Measurements from ENCODE around the gene ISG20L2.
"Not testable (repeated sequence)": the region's sequence is repeated elsewhere in the genome, so short reads cannot be mapped to it uniquely, and the experiment has no call there.

ISG20L2 gene

DNA sequence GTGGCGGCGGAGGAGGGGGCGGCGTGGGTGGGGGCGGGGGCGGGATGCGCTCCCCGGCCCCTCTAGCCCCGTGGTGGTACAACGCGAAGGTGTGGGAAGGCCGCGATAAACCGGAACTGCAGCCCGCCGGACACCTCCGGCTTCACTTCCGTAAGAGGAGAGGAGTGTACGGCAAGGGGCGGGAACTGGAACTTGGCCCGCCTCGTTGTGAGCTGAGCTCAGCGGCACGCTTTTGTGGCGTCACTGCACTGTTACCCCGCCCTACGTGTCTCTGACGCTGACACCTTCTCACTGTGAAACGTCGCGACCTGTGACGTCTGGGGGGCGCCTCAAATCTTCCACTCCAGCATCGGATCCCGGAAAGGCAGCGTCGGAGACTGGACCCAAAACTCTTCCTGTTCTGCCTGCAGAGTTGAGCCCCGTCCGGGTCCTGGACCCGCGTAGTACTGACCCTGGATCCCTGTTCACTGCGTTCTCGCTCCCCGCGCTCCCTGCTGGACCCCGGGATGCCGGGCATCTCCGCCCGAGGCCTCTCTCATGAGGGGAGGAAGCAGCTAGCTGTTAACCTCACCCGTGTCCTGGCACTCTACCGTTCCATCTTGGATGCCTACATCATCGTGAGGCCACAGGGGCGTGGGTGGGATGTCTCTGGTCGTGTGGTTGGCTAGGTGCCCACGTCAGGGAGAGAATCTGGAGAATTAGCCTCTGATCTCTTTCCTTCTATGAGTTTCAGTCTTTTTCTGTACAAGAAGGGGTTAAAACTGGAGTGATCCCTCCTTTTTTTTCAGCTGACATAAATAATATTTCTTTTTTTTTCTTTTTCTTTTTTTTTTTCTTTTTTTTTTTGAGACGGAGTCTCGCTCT lies at the start of gene ISG20L2:
TSS of gene ISG20L2 (minus strand) at position 168 of the 864 bp plus-strand sequence. CDS start 1,114 bp downstream, outside the sequence.
- DNase-seq (ENCODE audit: low read depth) = peak; percentile 88

DNA sequence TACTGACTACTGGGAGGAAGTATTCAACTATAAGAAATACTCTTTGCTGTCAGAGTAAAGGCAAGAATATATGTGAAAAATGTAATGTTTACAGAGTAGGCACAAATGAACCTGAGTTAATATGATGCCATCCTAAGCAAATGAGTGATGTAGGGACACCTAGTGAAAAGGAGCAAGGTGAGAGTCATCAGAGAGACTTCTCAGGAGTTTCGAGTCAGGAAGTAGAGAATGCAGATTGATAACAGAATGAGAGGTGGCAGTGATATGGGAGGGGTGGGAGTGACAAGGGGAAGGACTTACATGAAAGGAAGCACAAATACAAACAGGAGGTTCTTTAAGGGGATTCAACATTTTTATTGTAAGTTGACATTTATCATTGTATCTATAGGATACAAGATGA lies 49.0 kb upstream of the ISG20L2 start:
- DNase-seq (ENCODE audit: low read depth) = no peak

GRCh38 chr1:156776942-156777341 lies 48.4 kb upstream of the ISG20L2 start:
- no peak for DNase-seq (ENCODE audit: low read depth)

DNA sequence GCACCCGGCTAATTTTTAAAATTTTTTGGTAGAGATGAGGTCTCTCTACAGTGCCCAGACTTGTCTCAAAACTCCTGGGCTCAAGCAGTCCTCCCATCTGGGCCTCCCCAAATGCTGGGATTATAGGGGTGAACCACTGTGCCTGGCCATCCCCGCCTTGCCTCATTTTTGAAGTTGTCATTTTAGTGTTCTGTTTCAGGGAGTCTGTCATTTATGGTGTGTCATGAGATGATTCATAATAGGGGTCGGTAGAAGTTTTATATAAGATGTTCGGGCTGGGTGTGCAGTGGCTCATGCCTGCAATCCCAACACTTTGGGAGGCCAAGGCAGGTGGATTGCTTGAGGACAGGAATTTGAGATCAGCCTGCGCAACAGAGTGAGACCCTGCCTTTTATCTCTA lies 47.2 kb upstream of the ISG20L2 start:
- DNase-seq (ENCODE audit: low read depth) = no peak

DNA sequence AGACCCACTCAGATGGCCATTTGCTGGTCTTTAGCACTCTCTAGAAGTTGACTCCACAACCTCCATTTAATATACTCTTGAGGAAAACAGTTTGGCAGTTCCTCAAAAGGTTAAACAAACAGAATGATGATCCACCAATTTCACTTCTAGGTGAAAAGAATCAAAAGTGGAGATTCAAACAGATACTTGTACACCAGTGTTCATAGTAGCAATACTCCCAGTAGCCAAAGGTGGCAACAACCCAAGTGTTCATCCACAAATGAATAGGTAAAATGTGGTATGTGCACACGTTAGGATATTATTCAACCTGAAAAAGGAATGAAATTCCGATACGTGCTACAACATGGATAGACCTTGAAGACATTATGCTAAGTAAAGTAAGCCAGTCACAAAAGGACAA lies 45.0 kb upstream of the ISG20L2 start:
- no peak for DNase-seq (ENCODE audit: low read depth)

DNA sequence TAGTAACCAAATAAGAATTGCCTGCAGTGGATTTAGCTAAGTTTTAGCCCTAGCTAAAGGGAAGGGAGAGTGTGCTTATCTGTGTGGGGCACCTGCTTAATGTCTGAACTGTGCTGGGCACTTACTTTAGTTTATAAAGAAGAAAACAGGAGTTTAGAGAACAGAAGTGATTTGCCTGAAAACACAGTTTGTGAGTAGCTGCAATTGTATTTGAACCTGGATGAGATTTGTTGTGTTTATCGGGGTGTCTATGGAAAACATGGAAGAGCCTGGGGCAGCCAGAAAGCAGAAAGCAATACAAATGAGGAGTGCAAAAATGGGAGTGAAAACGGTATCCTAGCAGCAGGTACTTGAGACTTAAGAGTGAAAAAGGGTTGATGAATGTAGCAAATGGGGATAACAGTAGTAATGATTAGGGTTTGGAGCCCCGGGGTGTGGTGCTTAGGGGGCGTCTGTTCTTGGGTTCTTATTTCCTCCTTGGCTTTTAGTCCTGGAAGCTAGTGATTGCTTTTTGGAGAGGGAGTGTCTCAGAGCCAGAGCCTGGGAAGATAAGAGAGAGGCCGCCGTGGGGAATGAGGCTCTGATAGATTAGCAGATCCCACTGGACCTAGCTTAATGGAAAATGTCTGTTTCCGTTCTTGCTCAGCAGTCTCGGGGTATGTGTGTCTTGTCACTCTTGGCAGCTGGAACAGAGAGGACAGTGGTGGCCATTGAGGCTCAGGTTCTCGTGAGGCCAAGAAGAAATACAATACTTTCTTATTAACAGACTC lies 44.3 kb upstream of the ISG20L2 start:
- DNase-seq (ENCODE audit: low read depth) = no peak

DNA sequence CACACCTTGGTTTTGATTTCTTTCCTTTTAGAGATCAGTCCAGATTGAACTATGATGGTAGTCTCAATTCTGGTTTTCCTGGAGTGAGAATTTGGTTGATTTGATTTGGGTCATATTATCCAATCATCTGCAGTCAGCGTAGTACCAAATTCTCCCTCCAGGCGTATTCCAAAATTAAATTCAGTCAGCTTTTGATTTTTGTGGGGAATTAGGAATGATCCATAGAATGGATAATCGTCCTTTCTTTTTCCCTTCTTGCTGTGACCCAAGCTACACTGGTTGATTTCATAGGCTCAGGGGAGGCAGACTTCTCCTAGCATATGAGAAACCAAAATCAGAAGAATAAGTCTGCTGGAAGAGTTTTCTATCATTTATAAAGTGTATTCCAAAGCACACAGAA lies 43.7 kb upstream of the ISG20L2 start:
- no peak for DNase-seq (ENCODE audit: low read depth)

DNA sequence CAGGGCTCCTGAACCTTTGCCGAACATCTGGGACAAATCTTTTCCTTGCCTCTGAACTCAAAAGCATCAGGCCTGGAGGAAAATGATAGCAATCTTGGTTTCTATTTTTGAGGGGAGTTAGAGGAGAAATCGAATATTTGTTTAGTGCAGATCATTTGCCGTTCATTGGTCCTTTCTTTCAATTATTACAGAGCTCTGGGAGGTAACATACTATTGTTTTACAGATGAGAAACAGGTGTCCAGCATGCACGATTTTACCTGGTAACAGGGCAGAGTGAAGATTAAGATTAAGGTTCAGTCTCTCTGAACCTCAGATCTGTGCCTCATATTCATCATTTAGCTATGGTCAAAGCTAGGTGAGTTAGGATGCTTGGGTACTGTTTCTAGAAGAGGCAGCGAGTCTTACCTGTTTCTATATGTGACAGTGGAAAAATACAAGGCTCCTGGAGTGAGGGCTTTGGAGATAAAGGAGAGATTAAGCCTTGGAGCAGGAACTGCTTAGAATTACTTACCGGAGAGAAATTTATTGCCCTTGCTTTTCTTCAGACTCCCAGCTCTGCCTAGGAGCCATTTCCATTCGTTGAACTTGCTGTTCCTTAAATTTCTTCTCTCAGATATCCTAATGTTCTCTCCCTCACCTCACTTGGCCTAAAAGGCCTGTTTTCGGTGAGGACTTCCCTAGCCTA lies 40.2 kb upstream of the ISG20L2 start:
- DNase-seq (ENCODE audit: low read depth) = no peak

DNA sequence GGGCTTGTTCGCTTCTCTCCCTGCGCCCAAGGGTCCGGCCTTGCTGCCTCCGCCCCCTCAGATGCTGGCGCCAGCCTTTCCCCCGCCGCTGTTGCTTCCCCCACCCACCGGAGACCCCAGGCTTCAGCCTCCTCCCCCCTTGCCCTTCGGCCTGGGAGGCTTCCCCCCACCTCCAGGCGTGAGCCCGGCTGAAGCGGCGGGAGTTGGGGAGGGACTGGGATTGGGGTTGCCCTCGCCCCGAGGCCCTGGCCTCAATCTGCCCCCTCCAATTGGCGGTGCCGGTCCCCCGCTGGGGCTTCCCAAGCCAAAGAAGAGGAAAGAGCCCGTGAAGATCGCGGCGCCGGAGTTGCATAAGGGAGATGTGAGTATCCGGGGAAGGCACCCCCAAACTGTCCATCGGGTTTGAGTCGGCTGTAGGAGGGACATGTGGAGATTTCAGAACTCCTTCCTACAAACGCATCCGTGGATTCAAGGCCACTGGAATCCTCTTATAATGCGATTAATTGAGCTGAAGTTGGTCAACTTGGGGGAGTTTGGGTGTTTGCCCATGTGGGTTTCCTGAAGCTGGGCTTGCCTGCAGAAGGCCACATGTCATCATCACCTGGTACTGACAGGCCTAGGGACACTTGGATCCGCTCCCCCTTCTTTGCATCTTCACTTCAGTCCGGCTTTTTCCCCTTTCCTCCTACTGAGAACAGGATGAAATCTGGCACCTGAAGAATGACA lies 39.5 kb upstream of the ISG20L2 start:
- DNase-seq (ENCODE audit: low read depth) = no peak

GRCh38 chr1:156767101-156767878 lies 38.7 kb upstream of the ISG20L2 start, which contains the start of gene PRCC:
Gene PRCC (plus strand): TSS chr1:156767535. CDS start chr1:156767772, 237 bp downstream.
- DNase-seq (ENCODE audit: low read depth) = peak; percentile 93

DNA sequence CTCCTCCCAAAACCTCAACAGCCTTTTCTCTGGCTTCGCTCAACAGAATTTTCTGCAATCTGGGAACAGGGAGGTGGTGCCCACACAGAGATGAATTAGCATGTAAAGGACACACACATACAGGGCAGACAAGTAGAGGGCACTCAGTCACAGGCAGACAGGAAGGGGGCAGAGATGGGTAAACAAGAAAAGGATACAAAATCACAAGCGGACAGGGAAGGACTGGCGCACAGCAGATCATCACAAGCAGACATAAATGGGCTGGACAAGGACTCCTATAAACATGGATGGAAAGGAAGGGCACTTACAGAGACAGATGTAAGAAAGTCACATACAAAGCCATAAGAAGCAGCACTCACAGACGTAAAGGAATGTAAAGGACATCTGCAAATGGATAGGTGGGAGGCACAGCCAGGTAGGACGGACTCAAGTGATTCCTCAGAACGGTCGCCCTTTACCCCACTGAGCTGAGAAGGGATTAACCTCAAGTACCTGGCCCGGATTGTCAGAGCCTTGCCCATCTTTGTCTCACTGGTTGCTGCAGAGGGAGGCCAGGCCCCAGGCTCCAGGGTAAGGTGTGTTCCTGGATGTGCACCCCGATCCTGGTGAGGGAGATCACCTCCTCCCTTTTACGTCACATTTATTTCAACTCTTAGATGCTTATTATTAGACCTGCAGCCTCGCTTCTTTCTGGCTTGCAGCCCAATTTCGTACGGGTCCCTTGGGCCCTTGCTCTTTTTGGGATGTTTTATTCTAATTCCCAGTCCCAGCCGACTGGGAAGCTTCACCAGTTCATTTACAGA lies 37.9 kb upstream of the ISG20L2 start:
- DNase-seq (ENCODE audit: low read depth) = no peak

- DNase-seq (ENCODE audit: low read depth) = no peak
Measured at GRCh38 chr1:156765666-156766065, 37.1 kb upstream of the ISG20L2 start.

DNA sequence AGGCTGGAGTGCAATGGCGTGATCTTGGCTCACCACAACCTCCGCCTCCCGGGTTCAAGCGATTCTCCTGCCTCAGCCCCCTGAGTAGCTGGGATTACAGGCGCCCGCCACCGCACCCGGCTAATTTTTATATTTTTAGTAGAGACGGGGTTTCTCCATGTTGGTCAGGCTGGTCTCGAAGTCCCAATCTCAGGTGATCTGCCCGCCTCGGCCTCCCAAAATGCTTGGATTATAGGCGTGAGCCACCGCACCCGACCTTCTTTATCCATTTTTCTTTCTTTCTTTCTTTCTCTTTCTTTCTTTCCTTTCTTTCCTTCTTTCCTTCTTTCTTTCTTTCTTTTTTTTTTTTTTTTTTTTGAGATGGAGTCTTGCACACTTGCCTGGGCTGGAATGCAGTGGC lies 36.6 kb upstream of the ISG20L2 start:
- DNase-seq (ENCODE audit: low read depth) = not testable (repeated sequence)

DNA sequence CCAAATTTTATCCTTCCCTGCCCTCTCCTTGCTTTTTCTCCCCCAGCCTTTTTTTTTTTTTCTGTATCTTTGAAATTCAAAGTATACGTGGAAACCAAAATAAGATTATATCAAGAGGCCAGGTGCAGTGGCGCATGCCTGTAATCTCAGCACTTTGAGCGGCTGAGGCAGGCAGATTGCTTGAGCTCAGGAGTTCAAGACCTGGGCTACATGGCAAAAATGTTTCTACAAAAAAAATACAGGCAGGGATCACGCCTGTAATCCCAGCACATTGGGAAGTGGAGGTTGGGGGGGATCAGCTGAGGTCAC lies 32.2 kb upstream of the ISG20L2 start:
- DNase-seq (ENCODE audit: low read depth) = no peak

DNA sequence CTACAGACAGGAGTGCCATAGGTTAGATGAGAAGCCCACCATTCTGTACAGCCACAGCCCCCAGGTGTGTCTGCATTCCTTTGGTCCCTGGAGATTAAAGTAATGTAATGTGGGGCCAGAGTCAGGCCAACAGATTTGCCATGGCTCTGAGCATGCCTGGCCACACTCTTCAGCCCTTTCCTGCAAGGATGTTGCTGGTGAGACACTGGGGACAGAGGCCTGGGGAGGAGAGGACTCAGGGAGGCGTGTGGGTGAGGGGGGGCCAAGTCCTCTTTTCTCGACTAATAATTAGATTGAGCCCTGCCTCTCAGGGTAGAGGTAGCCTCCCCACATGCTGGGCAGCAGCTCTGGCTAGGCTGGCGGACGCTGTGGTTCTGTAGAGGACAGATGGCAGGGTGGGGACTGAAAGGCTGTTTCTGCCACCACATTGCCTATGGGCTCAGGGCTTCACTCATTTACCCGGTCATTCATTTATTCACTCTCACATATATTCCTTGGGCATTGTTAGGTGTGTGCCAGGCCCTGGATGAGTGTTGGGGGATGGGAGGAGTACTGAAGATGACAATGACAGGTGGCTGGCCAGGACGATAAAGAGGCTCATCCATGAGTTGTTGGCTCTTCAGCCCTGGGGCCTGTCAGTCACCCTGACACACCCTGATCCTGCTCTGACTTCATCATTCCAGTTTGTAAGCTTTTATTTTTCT lies 31.7 kb upstream of the ISG20L2 start:
- DNase-seq (ENCODE audit: low read depth) = no peak

GRCh38 chr1:156757572-156758253 lies 29.1 kb upstream of the ISG20L2 start:
- not testable (repeated sequence) for DNase-seq (ENCODE audit: low read depth)

GRCh38 chr1:156756355-156756754 lies 27.8 kb upstream of the ISG20L2 start:
- DNase-seq (ENCODE audit: low read depth) = no peak

DNA sequence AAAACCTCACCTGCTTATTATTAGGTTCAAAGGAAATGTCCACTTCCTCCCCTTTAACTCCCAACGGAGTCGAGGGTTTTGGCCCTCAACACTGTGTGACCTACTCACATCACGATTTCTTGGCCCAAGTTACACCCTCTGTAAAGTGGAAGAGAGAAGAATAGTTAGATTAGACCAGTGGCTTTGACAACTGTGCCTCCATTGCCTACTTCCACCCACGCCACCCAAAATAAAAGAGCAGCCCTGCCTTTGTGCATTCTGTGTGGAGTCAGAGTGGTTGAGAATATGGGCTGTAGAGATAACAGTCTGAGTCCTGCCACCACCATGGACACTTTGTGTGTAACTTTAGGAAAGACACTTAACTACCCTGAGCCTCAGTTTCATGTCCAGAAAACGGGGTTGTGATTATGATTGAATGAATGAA lies 27.0 kb upstream of the ISG20L2 start:
- no peak for DNase-seq (ENCODE audit: low read depth)

- DNase-seq (ENCODE audit: low read depth) = no peak
Measured at GRCh38 chr1:156754219-156754618, 25.7 kb upstream of the ISG20L2 start.

All from stimulated activated CD8-positive, alpha-beta memory T cell treated with anti-CD3 and anti-CD28 coated beads, Interleukin-4, amount 100 ng/mL, for 24 hours (primary cell).